ENCODE results near the gene RESP18. TPM values are rescaled to one million over a fixed set of nuclear protein-coding genes. Genes with fewer than 3 reads are reported as not detected.

RESP18 gene
- total and polyA plus RNA-seq, 8 donors: not detected

GRCh38 chr2:219285373-219285735 is 47.2 kb downstream of the RESP18 start:
- WGBS, 5 donors: 88 to 93% (median 92%) methylated on average over 12 of the region's 12 CpGs
- no peak for DNase-seq
- Histone ChIP-seq H3K27ac (peak overlapping the region in 2 of 5 donors; percentile 39 to 65), H3K36me3 (peaks cover 43 to 64% (median 59%) of the 10 kb centered on the region in 4 donors), H3K4me1 (peaks cover 3 to 65% (median 29%) of the 10 kb centered on the region in 4 donors), H3K27me3 (no peaks in the 10 kb centered on the region), H3K4me3 (no peak overlapping the region), H3K9me3 (no peaks in the 10 kb centered on the region)
- TF ChIP-seq EP300 (IDR thresholded peaks at IDR 0.05): no peak
- TF ChIP-seq POLR2A (IDR thresholded peaks at IDR 0.05): no peak
- TF ChIP-seq CTCF (IDR thresholded peaks at IDR 0.05): no peak
- TF ChIP-seq POLR2AphosphoS5 (IDR thresholded peaks at IDR 0.05): no peak
- intact Hi-C loops (cut with DNase I; ENCODE audit: low total_unique reads): loop anchor here (10.0 kb wide), 1 partner anchor 61 kb away; the partner anchor contains the start of genes ANKZF1 and ATG9A

GRCh38 chr2:219284501-219285372 is 47.8 kb downstream of the RESP18 start:
- H3K27me3 ChIP-seq: no peaks in the 10 kb centered on the region
- intact Hi-C loops (cut with DNase I; ENCODE audit: low total_unique reads): loop anchor here (10.0 kb wide), 1 partner anchor 60 kb away; the partner anchor contains the start of genes ANKZF1 and ATG9A
- H3K36me3 ChIP-seq: peaks cover 43 to 64% (median 60%) of the 10 kb centered on the region in 4 donors
- DNase-seq: no peak
- H3K4me1 ChIP-seq: peaks cover 10 to 66% (median 33%) of the 10 kb centered on the region in 4 donors
- no peaks in the 10 kb centered on the region for H3K9me3 ChIP-seq
- H3K4me3 ChIP-seq: no peak overlapping the region
- H3K27ac ChIP-seq: peak overlapping the region in 2 of 5 donors; percentile 39 to 65
- 87 to 94% (median 93%) methylated on average over 15 to 16 of the region's 16 CpGs for WGBS, 5 donors
- TF ChIP-seq POLR2AphosphoS5 (IDR thresholded peaks at IDR 0.05) (no peak), POLR2A (IDR thresholded peaks at IDR 0.05) (no peak), CTCF (IDR thresholded peaks at IDR 0.05) (no peak), EP300 (IDR thresholded peaks at IDR 0.05) (no peak)

- H3K27ac ChIP-seq: peak overlapping the region in 1 of 5 donors; percentile 100
- TF ChIP-seq EP300 (IDR thresholded peaks at IDR 0.05) (no peak), POLR2A (IDR thresholded peaks at IDR 0.05) (no peak), CTCF (IDR thresholded peaks at IDR 0.05) (no peak), POLR2AphosphoS5 (IDR thresholded peaks at IDR 0.05) (no peak)
- H3K4me1 ChIP-seq: peaks cover 14 to 64% (median 37%) of the 10 kb centered on the region in 4 donors
- DNase-seq: no peak
- intact Hi-C loops (cut with DNase I; ENCODE audit: low total_unique reads): loop anchor here (10.0 kb wide), 1 partner anchor 58 kb away; the partner anchor contains the start of genes ANKZF1 and ATG9A
- H3K27me3 ChIP-seq: no peaks in the 10 kb centered on the region
- 90 to 93% (median 92%) methylated on average over 17 of the region's 17 CpGs for WGBS, 5 donors
- no peaks in the 10 kb centered on the region for H3K9me3 ChIP-seq
- no peak overlapping the region for H3K4me3 ChIP-seq
- peaks cover 43 to 64% (median 60%) of the 10 kb centered on the region in 4 donors for H3K36me3 ChIP-seq
These were observed 49.5 kb downstream of the RESP18 start for GRCh38 chr2:219282943-219283581.

- no peaks in the 10 kb centered on the region for H3K9me3 ChIP-seq
- no peak overlapping the region for H3K4me3 ChIP-seq
- no peaks in the 10 kb centered on the region for H3K27me3 ChIP-seq
- intact Hi-C loops (cut with DNase I; ENCODE audit: low total_unique reads): loop anchor here (10.0 kb wide), 1 partner anchor 58 kb away; the partner anchor contains the start of genes ANKZF1 and ATG9A
- no peak for DNase-seq
- TF ChIP-seq POLR2A (IDR thresholded peaks at IDR 0.05): no peak
- TF ChIP-seq POLR2AphosphoS5 (IDR thresholded peaks at IDR 0.05): no peak
- no peak for TF ChIP-seq EP300 (IDR thresholded peaks at IDR 0.05)
- no peak for TF ChIP-seq CTCF (IDR thresholded peaks at IDR 0.05)
- peaks cover 43 to 64% (median 60%) of the 10 kb centered on the region in 4 donors for H3K36me3 ChIP-seq
- H3K27ac ChIP-seq: peak overlapping the region in 1 of 5 donors; percentile 100
- 85 to 96% (median 91%) methylated on average over 5 of the region's 5 CpGs for WGBS, 5 donors
- peaks cover 21 to 71% (median 44%) of the 10 kb centered on the region in 4 donors for H3K4me1 ChIP-seq
These were observed 50.2 kb downstream of the RESP18 start for GRCh38 chr2:219282375-219282774.
